H7 (cell line): ENCODE measurements around the gene EPHA3. TPM values are rescaled to one million over a fixed set of nuclear protein-coding genes. Genes with fewer than 3 reads are reported as not detected.

Experiments
- DNase-seq: peaks from one replicate; pipeline ENCODE4 v3.0.0; 2012
- H3K27me3 ChIP-seq: 2 replicates; pipeline ENCODE4 v1.6.0; 2011; ENCODE audit warnings: mild to moderate bottlenecking, low read length; ENCODE audit not compliant: control insufficient read depth, insufficient read depth
- H3K36me3 ChIP-seq: replicated peaks from 2 replicates; pipeline ENCODE4 v1.5.1; 2011; ENCODE audit warnings: low read length; ENCODE audit not compliant: control insufficient read depth, insufficient read depth
- H3K4me3 ChIP-seq: 2 replicates; pipeline ENCODE4 v1.5.1; 2011; ENCODE audit warnings: low read depth, mild to moderate bottlenecking, control low read depth, low read length, moderate library complexity; ENCODE audit not compliant: insufficient read depth
- total RNA-seq: library from RNA; depleted of rRNA; stranded (reverse); fragments of >200 nt; shearing (Covaris generic); gene quantifications from 2 replicates; pipeline ENCODE4 v1.2.3, GENCODE V29; 2014

EPHA3 gene
- total RNA-seq, 1 experiment from 2014 or later, result 0.31 TPM

- no peaks in the 10 kb centered on the region for H3K36me3 ChIP-seq
- H3K4me3 ChIP-seq, result no peak overlapping the region
- H3K27me3 ChIP-seq, result no peaks in the 10 kb centered on the region
These were observed 306.8 kb downstream of the EPHA3 start for GRCh38 chr3:89414270-89414669.

GRCh38 chr3:89419647-89420241 lies 312.3 kb downstream of the EPHA3 start:
- no peaks in the 10 kb centered on the region for H3K27me3 ChIP-seq
- DNase-seq, result no peak

More at GRCh38 chr3:89414270-89414669, 306.8 kb downstream of the EPHA3 start:
- DNase-seq, result no peak

DNA sequence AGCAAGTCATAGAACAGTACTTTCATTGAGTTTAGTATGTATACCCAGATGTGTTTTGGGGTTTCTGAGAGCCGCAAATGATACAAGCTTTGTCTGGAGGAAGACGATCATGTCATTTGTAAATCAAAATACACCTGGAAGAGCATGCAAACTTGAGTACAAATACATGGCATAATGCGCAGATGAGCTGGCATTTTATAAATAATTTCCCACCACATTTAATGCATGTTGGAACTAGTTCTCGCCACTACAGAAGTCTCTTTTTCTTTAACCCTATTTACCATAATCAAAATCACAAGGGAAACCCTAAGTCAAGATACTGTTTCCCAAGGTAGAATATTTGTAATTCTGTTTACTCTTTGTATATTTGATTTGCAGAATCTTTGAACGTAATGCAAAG lies 318.6 kb downstream of the EPHA3 start:
- Histone ChIP-seq H3K27me3 (no peaks in the 10 kb centered on the region), H3K36me3 (no peaks in the 10 kb centered on the region), H3K4me3 (no peak overlapping the region)
- DNase-seq, result no peak

More at GRCh38 chr3:89419647-89420241, 312.3 kb downstream of the EPHA3 start:
- H3K4me3 ChIP-seq, result no peak overlapping the region
- H3K36me3 ChIP-seq, result no peaks in the 10 kb centered on the region

- Histone ChIP-seq H3K4me3 (no peak overlapping the region), H3K36me3 (no peaks in the 10 kb centered on the region), H3K27me3 (no peaks in the 10 kb centered on the region)
- no peak for DNase-seq
These were observed 327.4 kb downstream of the EPHA3 start for GRCh38 chr3:89434621-89435380.

- no peaks in the 10 kb centered on the region for H3K27me3 ChIP-seq
- H3K36me3 ChIP-seq, result no peaks in the 10 kb centered on the region
- no peak overlapping the region for H3K4me3 ChIP-seq
- no peak for DNase-seq
These were observed 329.4 kb downstream of the EPHA3 start for GRCh38 chr3:89436846-89437245.

- Histone ChIP-seq H3K4me3 (no peak overlapping the region), H3K27me3 (no peaks in the 10 kb centered on the region), H3K36me3 (no peaks in the 10 kb centered on the region)
- no peak for DNase-seq
These were observed 333.0 kb downstream of the EPHA3 start for GRCh38 chr3:89440386-89440785.

- H3K4me3 ChIP-seq, result no peak overlapping the region
- H3K27me3 ChIP-seq, result no peaks in the 10 kb centered on the region
- no peaks in the 10 kb centered on the region for H3K36me3 ChIP-seq
- DNase-seq, result no peak
These were observed 333.7 kb downstream of the EPHA3 start for GRCh38 chr3:89441141-89441540.

GRCh38 chr3:89446593-89446992 lies 339.2 kb downstream of the EPHA3 start:
- H3K4me3 ChIP-seq, result no peak overlapping the region
- DNase-seq, result no peak
- H3K27me3 ChIP-seq, result no peaks in the 10 kb centered on the region
- H3K36me3 ChIP-seq, result no peaks in the 10 kb centered on the region

- no peaks in the 10 kb centered on the region for H3K36me3 ChIP-seq
- H3K27me3 ChIP-seq, result no peaks in the 10 kb centered on the region
- H3K4me3 ChIP-seq, result no peak overlapping the region
- DNase-seq, result no peak
These were observed 339.8 kb downstream of the EPHA3 start for GRCh38 chr3:89447243-89447642.

GRCh38 chr3:89449086-89449485 lies 341.7 kb downstream of the EPHA3 start:
- no peaks in the 10 kb centered on the region for H3K27me3 ChIP-seq
- DNase-seq, result no peak
- no peaks in the 10 kb centered on the region for H3K36me3 ChIP-seq
- no peak overlapping the region for H3K4me3 ChIP-seq

GRCh38 chr3:89452066-89452465 lies 344.6 kb downstream of the EPHA3 start:
- DNase-seq, result no peak
- no peaks in the 10 kb centered on the region for H3K27me3 ChIP-seq
- no peaks in the 10 kb centered on the region for H3K36me3 ChIP-seq
- H3K4me3 ChIP-seq, result no peak overlapping the region

- Histone ChIP-seq H3K4me3 (no peak overlapping the region), H3K27me3 (no peaks in the 10 kb centered on the region), H3K36me3 (no peaks in the 10 kb centered on the region)
- DNase-seq, result no peak
These were observed 347.8 kb downstream of the EPHA3 start for GRCh38 chr3:89455240-89455639.

- H3K36me3 ChIP-seq, result no peaks in the 10 kb centered on the region
- DNase-seq, result peak; percentile 11
- no peaks in the 10 kb centered on the region for H3K27me3 ChIP-seq
- no peak overlapping the region for H3K4me3 ChIP-seq
These were observed 360.5 kb downstream of the EPHA3 start for GRCh38 chr3:89467898-89468363.

GRCh38 chr3:89472101-89472500 lies 364.7 kb downstream of the EPHA3 start:
- DNase-seq, result no peak
- no peaks in the 10 kb centered on the region for H3K27me3 ChIP-seq
- H3K4me3 ChIP-seq, result no peak overlapping the region
- no peaks in the 10 kb centered on the region for H3K36me3 ChIP-seq

DNA sequence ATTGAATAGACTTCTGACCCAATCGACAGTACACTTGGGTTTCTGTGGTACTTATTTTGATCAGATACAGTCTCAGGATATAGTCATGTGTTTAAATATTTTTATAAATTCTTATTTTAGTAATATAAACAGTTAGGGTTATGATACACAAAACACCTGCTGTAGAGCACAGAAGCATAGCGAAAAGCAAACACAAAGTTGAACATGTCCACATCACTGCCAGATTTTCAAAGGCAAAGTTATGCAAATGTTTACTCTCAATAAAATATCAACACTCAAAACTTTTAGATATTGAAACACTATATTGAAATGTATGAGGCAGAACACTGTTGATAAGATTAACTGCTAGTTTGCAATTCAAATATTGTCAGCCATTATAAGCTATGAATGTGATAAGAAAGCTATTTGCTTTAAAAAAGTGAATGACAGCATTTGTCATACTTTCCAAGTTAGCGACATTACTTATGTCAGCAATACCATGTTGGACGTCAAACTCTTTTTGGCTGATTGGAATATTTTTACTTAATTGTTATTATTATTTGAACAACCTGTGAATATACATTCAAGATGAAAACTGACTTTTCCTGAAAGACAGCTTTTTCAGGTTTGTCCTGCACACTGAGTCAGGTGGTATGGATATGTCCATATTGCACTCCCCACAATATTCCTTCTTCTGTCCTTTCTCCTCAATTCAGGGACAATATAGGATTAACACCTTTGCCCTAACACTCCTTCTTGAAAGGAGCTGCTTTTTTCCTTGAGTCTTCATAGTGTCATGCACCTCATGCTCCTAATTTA lies 367.1 kb downstream of the EPHA3 start:
- no peak for DNase-seq
- H3K36me3 ChIP-seq, result no peaks in the 10 kb centered on the region
- no peak overlapping the region for H3K4me3 ChIP-seq
- no peaks in the 10 kb centered on the region for H3K27me3 ChIP-seq
